Choroid plexus epithelial cell (primary cell): Measurements from ENCODE around the gene SUPT20H.

Source experiments
- DNase-seq: peaks from one replicate; pipeline ENCODE4 v3.0.0-alpha.2; 2010; ENCODE audit warnings: low read depth
- H3K4me3 ChIP-seq: 2 replicates; pipeline ENCODE4 v1.5.1; 2011; ENCODE audit warnings: low read depth, mild to moderate bottlenecking, control low read depth, low read length, moderate library complexity
- CTCF ChIP-seq: conservative IDR thresholded peaks from 2 replicates; pipeline ENCODE4 v1.5.1; 2011; ENCODE audit warnings: low read depth, mild to moderate bottlenecking, control low read depth, inconsistent platforms, low read length, moderate library complexity

SUPT20H gene

GRCh38 chr13:37072024-37072423 lies 12.5 kb upstream of the SUPT20H start:
- no peak overlapping the region for H3K4me3 ChIP-seq
- DNase-seq = no peak
- no peak for TF ChIP-seq CTCF

GRCh38 chr13:37070956-37071355 lies 11.5 kb upstream of the SUPT20H start:
- no peak for TF ChIP-seq CTCF
- H3K4me3 ChIP-seq = no peak overlapping the region
- no peak for DNase-seq

GRCh38 chr13:37070145-37070695 lies 10.7 kb upstream of the SUPT20H start:
- H3K4me3 ChIP-seq = no peak overlapping the region
- DNase-seq = no peak
- TF ChIP-seq CTCF = no peak

- TF ChIP-seq CTCF = no peak
- DNase-seq = no peak
- no peak overlapping the region for H3K4me3 ChIP-seq
Measured at GRCh38 chr13:37069597-37070103, 10.2 kb upstream of the SUPT20H start.

GRCh38 chr13:37068962-37069361 lies 9.5 kb upstream of the SUPT20H start:
- TF ChIP-seq CTCF = peak; percentile 43
- no peak overlapping the region for H3K4me3 ChIP-seq
- DNase-seq = peak; percentile 55

- DNase-seq = no peak
- no peak for TF ChIP-seq CTCF
Measured at GRCh38 chr13:37067874-37068273, 8.4 kb upstream of the SUPT20H start.

GRCh38 chr13:37065890-37066526 lies 6.5 kb upstream of the SUPT20H start:
- no peak for TF ChIP-seq CTCF
- no peak overlapping the region for H3K4me3 ChIP-seq
- no peak for DNase-seq

More at GRCh38 chr13:37067874-37068273, 8.4 kb upstream of the SUPT20H start:
- no peak overlapping the region for H3K4me3 ChIP-seq
